RKO (cell line): Measurements from ENCODE around the gene ZPBP2.

Experiments
- DNase-seq: peaks from one replicate; pipeline ENCODE4 v3.0.0-alpha.2; 2016; ENCODE audit warnings: low spot score

Gene ZPBP2

GRCh38 chr17:39913989-39914388 lies 46.0 kb downstream of the ZPBP2 start:
- DNase-seq, result no peak

DNA sequence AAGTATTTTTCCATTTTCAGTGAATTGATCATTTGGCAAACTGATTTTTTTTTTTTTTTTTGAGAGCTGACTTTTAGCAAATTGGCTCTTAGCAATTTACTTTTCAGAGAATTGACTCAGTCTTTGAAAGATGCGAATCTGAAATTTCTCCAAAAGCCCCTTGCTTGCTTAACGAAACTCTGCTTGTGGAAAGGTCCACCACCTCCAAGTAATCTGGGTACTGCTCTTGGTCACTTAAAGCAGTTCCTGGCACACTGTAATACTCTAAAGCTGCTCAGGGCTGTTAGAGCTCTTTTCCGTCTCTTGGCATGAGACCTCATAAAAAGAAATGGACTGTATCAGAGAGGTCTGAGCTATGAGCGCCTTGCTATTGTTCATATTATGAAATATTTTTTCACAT lies 47.6 kb downstream of the ZPBP2 start:
- DNase-seq, result no peak

DNA sequence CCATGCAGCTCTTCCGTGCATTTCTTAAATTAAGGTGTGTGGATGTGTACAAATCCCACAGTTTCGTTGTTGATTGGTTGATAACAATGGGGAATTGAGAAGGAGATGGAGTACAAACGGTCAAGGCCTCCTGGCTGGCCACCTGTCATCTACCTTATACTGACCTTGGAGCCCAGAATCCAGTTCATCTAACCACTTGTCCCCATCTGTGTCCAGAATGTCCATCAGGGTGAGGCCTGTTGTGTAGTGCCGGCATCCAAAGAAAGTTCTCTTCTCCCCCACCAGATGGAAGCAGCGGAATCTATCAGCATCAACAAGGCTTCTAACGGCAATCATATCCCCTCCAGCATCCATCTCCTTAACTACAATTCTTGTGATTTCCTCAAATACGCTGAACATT lies 48.9 kb downstream of the ZPBP2 start:
- peak; percentile 19 for DNase-seq

GRCh38 chr17:39919087-39919683 lies 51.2 kb downstream of the ZPBP2 start:
- no peak for DNase-seq

GRCh38 chr17:39920218-39921210 lies 52.5 kb downstream of the ZPBP2 start:
- DNase-seq, result no peak

DNA sequence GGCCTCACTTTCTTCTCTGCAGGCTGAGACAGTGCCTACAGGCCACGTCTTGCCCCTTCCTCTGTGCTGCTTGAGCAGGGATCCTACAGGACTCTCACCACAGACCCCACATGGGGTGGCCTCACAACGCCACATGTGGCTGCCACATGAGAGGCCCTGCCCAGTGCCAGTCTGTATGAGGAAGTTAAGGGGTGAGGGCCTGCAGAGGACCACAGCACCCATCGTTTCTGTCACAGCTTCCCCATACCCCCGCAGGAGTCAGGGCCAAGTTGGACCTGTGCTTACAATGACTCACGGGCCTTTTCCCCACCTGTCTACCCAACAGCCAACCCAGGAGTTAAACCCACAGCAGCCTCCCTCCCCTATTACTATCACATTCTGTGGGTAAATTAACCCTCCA lies 53.3 kb downstream of the ZPBP2 start:
- no peak for DNase-seq

GRCh38 chr17:39922006-39922405 lies 54.0 kb downstream of the ZPBP2 start:
- DNase-seq, result no peak

DNA sequence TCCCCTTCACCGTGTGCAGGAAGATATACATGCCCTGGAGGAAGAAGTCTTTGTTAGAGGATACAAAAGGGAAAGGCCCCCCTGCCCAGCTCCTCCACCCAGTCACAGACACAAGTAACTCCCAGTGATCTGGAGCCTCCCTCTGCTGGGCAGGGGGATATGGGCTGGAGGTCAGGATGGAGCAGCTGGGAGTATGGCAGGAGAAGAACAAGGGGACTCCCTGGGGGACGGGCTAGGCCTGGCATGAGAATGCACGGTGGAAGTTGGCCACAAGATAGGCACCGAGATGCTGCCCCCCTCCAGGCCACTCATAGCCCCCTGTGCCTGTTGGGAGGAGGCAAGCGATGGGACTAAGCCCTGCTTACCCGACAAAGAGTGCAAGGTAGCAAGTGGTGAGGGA lies 55.2 kb downstream of the ZPBP2 start:
- no peak for DNase-seq

GRCh38 chr17:39923836-39924690 lies 56.1 kb downstream of the ZPBP2 start:
- no peak for DNase-seq

GRCh38 chr17:39924691-39925055 lies 56.7 kb downstream of the ZPBP2 start:
- no peak for DNase-seq

- no peak for DNase-seq
These were observed 57.5 kb downstream of the ZPBP2 start for GRCh38 chr17:39925282-39926134.

- no peak for DNase-seq
These were observed 58.2 kb downstream of the ZPBP2 start for GRCh38 chr17:39926135-39926587.

DNA sequence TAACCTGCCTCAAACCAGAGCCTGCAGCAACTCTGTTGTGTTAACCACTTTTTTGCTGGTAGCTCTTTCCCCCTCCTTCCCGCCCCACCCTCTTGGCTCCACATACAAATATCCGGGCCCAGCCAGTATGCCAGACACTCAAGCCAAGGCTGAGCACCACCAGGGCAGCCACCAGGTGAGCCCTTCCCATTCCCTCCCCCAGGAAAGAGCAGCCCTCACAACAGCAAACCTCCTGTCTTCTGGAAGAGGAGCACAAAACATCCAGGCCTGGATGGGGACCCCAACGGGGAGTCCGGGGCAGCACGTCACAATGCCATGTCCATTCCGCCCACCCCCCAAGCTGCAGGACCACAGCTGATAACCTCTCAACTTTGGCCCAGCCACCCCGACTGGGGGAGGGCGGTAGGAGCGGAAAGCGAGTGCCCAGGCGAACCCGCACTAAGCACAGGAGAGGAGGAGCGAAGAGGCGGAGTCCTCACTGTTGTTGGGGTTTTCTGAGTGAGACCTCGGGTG lies 58.6 kb downstream of the ZPBP2 start:
- peak; percentile 38 for DNase-seq
